ENCODE measurements around the gene ATF7.

The ATF7 gene

DNA sequence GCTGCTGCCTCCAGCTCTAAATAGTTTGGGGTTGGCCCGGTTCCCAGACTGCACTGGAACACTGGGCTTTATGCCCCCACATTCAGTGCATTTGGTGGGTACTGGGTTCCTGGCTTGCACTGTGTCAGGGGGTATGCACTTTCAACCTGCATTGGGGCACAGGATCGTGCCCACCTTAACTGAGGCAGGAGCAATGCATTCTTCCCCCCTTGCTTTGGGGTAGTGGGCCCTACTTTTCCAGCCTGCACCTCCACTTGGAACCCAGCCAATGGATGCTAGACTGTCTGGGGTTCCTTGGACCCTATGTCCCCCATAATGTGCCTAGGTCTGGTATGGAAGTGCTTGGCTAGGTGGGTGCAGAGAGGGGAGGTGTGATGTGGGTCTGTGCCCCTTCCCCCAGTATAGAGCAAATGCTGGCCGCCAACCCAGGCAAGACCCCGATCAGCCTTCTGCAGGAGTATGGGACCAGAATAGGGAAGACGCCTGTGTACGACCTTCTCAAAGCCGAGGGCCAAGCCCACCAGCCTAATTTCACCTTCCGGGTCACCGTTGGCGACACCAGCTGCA is 124.5 kb downstream of the ATF7 start:
- TF ChIP-seq, protein P1, sequence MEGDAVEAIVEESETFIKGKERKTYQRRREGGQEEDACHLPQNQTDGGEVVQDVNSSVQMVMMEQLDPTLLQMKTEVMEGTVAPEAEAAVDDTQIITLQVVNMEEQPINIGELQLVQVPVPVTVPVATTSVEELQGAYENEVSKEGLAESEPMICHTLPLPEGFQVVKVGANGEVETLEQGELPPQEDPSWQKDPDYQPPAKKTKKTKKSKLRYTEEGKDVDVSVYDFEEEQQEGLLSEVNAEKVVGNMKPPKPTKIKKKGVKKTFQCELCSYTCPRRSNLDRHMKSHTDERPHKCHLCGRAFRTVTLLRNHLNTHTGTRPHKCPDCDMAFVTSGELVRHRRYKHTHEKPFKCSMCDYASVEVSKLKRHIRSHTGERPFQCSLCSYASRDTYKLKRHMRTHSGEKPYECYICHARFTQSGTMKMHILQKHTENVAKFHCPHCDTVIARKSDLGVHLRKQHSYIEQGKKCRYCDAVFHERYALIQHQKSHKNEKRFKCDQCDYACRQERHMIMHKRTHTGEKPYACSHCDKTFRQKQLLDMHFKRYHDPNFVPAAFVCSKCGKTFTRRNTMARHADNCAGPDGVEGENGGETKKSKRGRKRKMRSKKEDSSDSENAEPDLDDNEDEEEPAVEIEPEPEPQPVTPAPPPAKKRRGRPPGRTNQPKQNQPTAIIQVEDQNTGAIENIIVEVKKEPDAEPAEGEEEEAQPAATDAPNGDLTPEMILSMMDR (IDR thresholded peaks at IDR 0.05; ENCODE audit: low read depth, low read length): no peak
- peak overlapping the region; percentile 79 to 84 for H3K4me3 ChIP-seq (replicated peaks in 1 of 2; ENCODE audit: low read depth in 2 of 2, low read length in 2 of 2)
- no peak for DNase-seq (ENCODE audit: low read depth in 2 of 2)

DNA sequence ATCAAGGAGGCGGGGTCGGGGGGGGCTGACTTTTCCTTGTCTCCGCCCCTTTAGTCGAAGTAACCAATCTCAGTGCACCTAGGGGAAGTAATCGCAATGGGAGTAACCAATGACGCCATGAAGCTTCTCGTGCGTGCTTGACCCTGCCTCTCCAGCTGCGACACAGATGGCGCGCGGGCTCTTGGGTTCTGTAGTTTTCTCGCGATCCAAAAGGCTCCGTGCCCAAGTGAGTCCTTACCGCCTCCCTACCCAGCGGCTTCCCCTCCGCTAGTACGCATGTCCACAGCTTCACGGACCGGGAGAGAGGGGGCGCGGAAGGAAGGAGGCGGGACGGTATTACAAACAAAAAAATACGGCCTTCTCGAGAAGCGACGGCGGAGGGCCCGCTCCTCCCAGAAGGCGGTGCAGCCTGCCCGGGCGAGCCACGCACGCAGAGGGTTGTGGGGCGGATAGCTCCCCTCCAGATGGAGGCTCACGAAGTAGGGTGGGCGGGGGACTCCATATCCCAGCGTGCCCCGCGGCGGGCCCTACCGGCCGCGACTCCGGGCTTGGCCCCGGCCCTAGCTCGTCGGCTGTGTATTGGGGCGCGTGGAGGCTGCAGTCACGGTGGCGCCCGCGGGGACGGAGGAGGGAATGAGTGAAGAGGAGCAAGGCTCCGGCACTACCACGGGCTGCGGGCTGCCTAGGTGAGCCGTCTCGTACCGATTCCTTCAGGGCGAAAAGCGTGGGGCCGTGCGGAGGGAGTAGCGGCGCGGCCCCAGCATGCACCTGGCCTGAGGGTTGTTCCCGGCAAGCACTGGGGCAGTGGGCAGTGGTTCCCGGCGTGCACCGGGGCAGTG is 125.2 kb downstream of the ATF7 start, which contains the start of gene TARBP2:
TARBP2 (plus strand) TSS at position 508 of the 839 bp plus-strand sequence; CDS start at position 634, 126 bp downstream.
- H3K4me3 ChIP-seq (replicated peaks in 1 of 2; ENCODE audit: low read depth in 2 of 2, low read length in 2 of 2): peak within 1 kb of the TSS; percentile 81 to 84
- TF ChIP-seq, protein P1 (IDR thresholded peaks at IDR 0.05; ENCODE audit: low read depth, low read length): no peak
- peak; percentile 100 for DNase-seq (ENCODE audit: low read depth in 2 of 2)

DNA sequence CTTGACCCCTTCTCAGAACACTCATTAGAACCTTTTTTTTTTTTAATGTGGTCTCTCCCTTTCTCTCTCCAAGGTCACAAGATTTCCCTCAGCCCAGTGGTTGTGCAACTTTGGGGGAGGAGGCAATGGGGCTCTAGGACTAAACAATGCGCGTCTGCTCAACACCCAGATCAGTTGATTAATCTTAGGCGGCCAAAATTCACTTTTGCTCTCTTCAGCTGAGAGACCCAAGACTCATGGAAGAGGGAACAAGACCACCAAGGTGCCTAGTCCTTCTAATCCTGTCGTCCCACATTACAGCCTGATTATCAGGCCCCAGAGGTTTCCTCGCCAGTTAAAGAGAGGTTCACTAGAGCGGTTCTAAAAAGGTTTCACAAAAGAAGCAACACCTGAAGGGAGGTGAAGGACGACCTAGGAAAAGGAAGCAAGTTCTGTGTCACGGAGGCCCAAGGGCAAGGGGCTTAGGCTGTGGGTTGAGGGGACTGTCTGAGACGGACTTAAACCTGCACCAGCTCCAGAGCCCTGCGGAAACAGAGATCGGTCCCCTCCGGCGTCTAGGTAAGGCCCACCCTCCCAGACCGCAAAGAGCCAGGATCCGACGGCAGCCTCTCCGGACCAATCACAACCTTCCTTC is 125.9 kb downstream of the ATF7 start:
- peak overlapping the region; percentile 81 to 84 for H3K4me3 ChIP-seq (replicated peaks in 1 of 2; ENCODE audit: low read depth in 2 of 2, low read length in 2 of 2)
- TF ChIP-seq, protein P1 (IDR thresholded peaks at IDR 0.05; ENCODE audit: low read depth, low read length): no peak
- DNase-seq (ENCODE audit: low read depth in 2 of 2): peak; percentile 89 to 94

DNA sequence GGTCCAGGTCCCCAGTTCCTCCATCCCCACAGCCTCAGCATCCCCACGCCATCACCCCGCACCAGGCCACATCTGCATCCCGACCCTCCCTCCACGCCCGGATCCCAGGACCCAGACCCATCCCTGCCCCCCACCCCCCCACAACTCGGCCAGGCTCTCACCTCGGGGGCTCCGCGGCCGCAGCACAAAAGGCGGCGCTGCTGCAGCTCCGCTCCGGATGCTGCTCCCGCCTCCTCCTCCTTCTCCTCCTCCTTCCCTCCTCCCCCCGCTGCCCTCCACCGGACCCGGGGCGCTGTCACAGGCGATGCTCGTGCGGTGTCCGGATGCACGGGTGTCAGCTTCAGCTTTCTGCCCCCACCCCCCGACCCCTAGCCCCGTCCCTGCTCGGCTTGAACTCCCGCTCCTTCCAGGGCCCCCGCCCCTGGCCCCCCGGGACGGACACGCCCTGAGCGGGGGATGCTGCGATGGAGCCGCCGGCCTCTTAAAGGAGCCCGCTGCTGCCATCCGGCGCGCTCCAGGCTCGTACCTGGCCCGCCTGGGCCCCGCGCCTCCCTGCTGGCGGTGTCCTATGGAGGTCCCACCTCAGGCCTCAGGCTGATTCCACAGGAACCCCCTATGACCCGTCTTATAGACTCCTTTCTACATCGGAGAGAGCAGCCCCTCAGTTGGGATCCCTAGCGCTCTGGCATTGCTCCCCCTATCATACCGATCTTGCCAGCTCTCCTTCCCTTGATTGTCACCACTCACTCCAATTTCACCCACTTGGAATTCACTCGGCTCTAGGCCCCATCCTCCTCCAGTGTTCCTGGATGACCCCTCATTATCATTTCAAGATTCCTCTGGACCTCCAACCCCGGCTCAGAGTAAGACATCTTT is 126.7 kb downstream of the ATF7 start, which contains the start of gene MAP3K12:
MAP3K12 (minus strand) TSS at position 193 of the 876 bp plus-strand sequence. CDS start 12,067 bp downstream, outside the sequence.
- peak within 1 kb of the TSS; percentile 81 to 84 for H3K4me3 ChIP-seq (replicated peaks in 1 of 2; ENCODE audit: low read depth in 2 of 2, low read length in 2 of 2)
- DNase-seq (ENCODE audit: low read depth in 2 of 2): peak; percentile 56 to 85
- TF ChIP-seq, protein P1 (IDR thresholded peaks at IDR 0.05; ENCODE audit: low read depth, low read length): no peak

DNA sequence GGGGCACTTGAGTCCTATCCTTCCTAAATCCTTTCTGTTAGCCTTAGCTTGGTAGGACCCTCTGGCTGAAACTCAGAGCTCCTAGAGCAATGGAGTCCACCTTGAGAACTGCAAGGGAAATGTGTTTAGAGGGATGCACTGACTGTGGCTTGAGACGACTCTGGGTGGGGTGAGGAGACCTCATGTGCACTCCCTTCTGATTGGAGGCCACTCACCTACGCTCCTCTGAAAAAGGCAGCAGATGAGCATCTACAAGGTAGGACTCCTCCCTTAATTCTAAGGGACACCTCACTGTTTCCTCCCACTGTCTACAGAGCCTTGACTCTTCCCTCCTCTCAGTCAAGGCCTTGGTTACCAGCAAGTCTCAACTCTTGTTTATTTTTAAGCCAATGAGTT is 127.9 kb downstream of the ATF7 start:
- peak overlapping the region; percentile 81 to 84 for H3K4me3 ChIP-seq (replicated peaks in 1 of 2; ENCODE audit: low read depth in 2 of 2, low read length in 2 of 2)
- no peak for DNase-seq (ENCODE audit: low read depth in 2 of 2)
- TF ChIP-seq, protein P1 (IDR thresholded peaks at IDR 0.05; ENCODE audit: low read depth, low read length): no peak

DNA sequence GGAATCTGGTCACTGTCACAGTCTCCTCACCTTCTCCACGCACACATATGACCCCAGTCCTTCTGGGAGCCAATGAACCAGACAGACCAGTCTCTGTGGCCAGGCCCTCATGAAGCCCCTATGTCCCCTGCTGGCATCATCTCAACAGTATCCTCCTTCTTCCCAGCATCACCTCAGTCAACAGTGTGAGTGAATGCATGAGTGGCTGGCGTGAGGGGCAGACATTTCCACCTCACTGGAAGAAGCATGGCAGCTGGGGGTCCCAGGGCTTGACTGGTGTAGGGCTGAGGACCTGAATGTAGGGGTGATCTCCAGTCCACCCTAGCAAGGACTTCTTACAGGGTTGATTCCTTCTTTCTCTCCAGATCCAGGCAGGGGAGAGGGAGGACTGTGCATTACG is 128.7 kb downstream of the ATF7 start:
- TF ChIP-seq, protein P1 (IDR thresholded peaks at IDR 0.05; ENCODE audit: low read depth, low read length): no peak
- DNase-seq (ENCODE audit: low read depth in 2 of 2): no peak
- no peak overlapping the region for H3K4me3 ChIP-seq (replicated peaks in 1 of 2; ENCODE audit: low read depth in 2 of 2, low read length in 2 of 2)

Measured in cardiac fibroblast (primary cell).